ENCODE results near the gene BMX. TPM values are rescaled to one million over a fixed set of nuclear protein-coding genes. Genes with fewer than 3 reads are reported as not detected.

The BMX gene
- total RNA-seq, 1 donor from 2014 or later = not detected

GRCh38 chrX:15501506-15501905, 899 bp downstream of the BMX start:
- no peaks in the 10 kb centered on the region for H3K9me3 Mint-ChIP-seq (ENCODE audit: low read depth)
- TF ChIP-seq CTCF (IDR thresholded peaks at IDR 0.05; ENCODE audit: unreplicated experiment) = no peak
- H3K36me3 Mint-ChIP-seq (ENCODE audit: insufficient read depth) = no peaks in the 10 kb centered on the region
- peaks cover 2% of the 10 kb centered on the region for H3K27me3 Mint-ChIP-seq
- peaks cover 1% of the 10 kb centered on the region for H3K4me1 Mint-ChIP-seq (ENCODE audit: low read depth)
- no peak overlapping the region for H3K27ac Mint-ChIP-seq
- no peak overlapping the region for H3K4me3 Mint-ChIP-seq (ENCODE audit: low read depth)
- DNase-seq (ENCODE audit: low spot score, unreplicated experiment) = no peak

- H3K36me3 Mint-ChIP-seq (ENCODE audit: insufficient read depth) = no peaks in the 10 kb centered on the region
- peaks cover 2% of the 10 kb centered on the region for H3K27me3 Mint-ChIP-seq
- no peak overlapping the region for H3K27ac Mint-ChIP-seq
- H3K4me3 Mint-ChIP-seq (ENCODE audit: low read depth) = no peak overlapping the region
- DNase-seq (ENCODE audit: low spot score, unreplicated experiment) = no peak
- TF ChIP-seq CTCF (IDR thresholded peaks at IDR 0.05; ENCODE audit: unreplicated experiment) = no peak
- no peaks in the 10 kb centered on the region for H3K9me3 Mint-ChIP-seq (ENCODE audit: low read depth)
- no peaks in the 10 kb centered on the region for H3K4me1 Mint-ChIP-seq (ENCODE audit: low read depth)
These were observed 4.1 kb downstream of the BMX start for GRCh38 chrX:15504661-15505060.

- Mint-ChIP-seq H3K4me3 (ENCODE audit: low read depth) (no peak overlapping the region), H3K27ac (no peak overlapping the region), H3K4me1 (ENCODE audit: low read depth) (no peaks in the 10 kb centered on the region), H3K9me3 (ENCODE audit: low read depth) (no peaks in the 10 kb centered on the region), H3K27me3 (peaks cover 3% of the 10 kb centered on the region), H3K36me3 (ENCODE audit: insufficient read depth) (no peaks in the 10 kb centered on the region)
- DNase-seq (ENCODE audit: low spot score, unreplicated experiment) = no peak
- TF ChIP-seq CTCF (IDR thresholded peaks at IDR 0.05; ENCODE audit: unreplicated experiment) = no peak
These were observed 4.5 kb downstream of the BMX start for GRCh38 chrX:15505101-15505500.

- H3K9me3 Mint-ChIP-seq (ENCODE audit: low read depth) = no peaks in the 10 kb centered on the region
- no peak overlapping the region for H3K27ac Mint-ChIP-seq
- H3K4me3 Mint-ChIP-seq (ENCODE audit: low read depth) = no peak overlapping the region
- H3K27me3 Mint-ChIP-seq = peaks cover 3% of the 10 kb centered on the region
- H3K36me3 Mint-ChIP-seq (ENCODE audit: insufficient read depth) = no peaks in the 10 kb centered on the region
- no peak for TF ChIP-seq CTCF (IDR thresholded peaks at IDR 0.05; ENCODE audit: unreplicated experiment)
- DNase-seq (ENCODE audit: low spot score, unreplicated experiment) = no peak
- H3K4me1 Mint-ChIP-seq (ENCODE audit: low read depth) = no peaks in the 10 kb centered on the region
These were observed 6.4 kb downstream of the BMX start for GRCh38 chrX:15507005-15507404.

- H3K4me1 Mint-ChIP-seq (ENCODE audit: low read depth) = no peaks in the 10 kb centered on the region
- no peaks in the 10 kb centered on the region for H3K9me3 Mint-ChIP-seq (ENCODE audit: low read depth)
- H3K4me3 Mint-ChIP-seq (ENCODE audit: low read depth) = no peak overlapping the region
- DNase-seq (ENCODE audit: low spot score, unreplicated experiment) = no peak
- H3K27ac Mint-ChIP-seq = no peak overlapping the region
- H3K36me3 Mint-ChIP-seq (ENCODE audit: insufficient read depth) = no peaks in the 10 kb centered on the region
- TF ChIP-seq CTCF (IDR thresholded peaks at IDR 0.05; ENCODE audit: unreplicated experiment) = no peak
- peaks cover 3% of the 10 kb centered on the region for H3K27me3 Mint-ChIP-seq
These were observed 9.2 kb downstream of the BMX start for GRCh38 chrX:15509845-15510244.

Measured in progenitor cell of endocrine pancreas (in vitro differentiated cells).